HCT116 (cell line): ENCODE measurements around the gene LY9. TPM values are rescaled to one million over a fixed set of nuclear protein-coding genes. Genes with fewer than 3 reads are reported as not detected.

ENCODE experiments used
- ATAC-seq: fragments of 200-7000 bp; cut with Tn5 transposase; 2 replicates; pipeline ENCODE4 v1.9.1; 2020; ENCODE audit warnings: mild to moderate bottlenecking, moderate library complexity
- BruUV-seq: library from RNA; stranded (reverse); fragments of 400-500 nt; replicated peaks from 2 replicates; lab custom pipeline; 2021; lab: Mats Ljungman, UMichigan
- CTCF ChIA-PET: fragments of 300-600 bp; sonication (Branson Sonifier 250); formaldehyde crosslinking; loops from one replicate; lab custom pipeline; 2021; ENCODE audit warnings: antibody characterized with exemption; lab: Charles Lee
- POLR2A ChIA-PET: fragments of 300-600, 350-600 bp; sonication (Branson Sonifier 250); formaldehyde crosslinking; loops from one replicate; lab custom pipeline; 2021; ENCODE audit warnings: antibody characterized with exemption; lab: Charles Lee
- RAD21 ChIA-PET, 2 experiments: fragments of 300-600 bp; sonication (Branson Sonifier 250); formaldehyde crosslinking; loops; one replicate each; lab custom pipeline; 2023; ENCODE audit warnings: low total read pairs in 2 of 2; ENCODE audit not compliant: uncharacterized antibody in 2 of 2, unreplicated experiment in 2 of 2, low non-redundant PET in 1 of 2; lab: Charles Lee
- DNase-seq: peaks from one replicate; pipeline ENCODE4 v3.0.0-alpha.2; 2010; ENCODE audit warnings: low read depth, low spot score
- H2AFZ ChIP-seq: fragments of 200-600 bp; shearing (Covaris generic), sonication (generic); 2 replicates; pipeline ENCODE4 v1.6.1; 2017; ENCODE audit warnings: low read depth, mixed run types, mixed read lengths, antibody characterized with exemption, low read length; ENCODE audit not compliant: poor library complexity, severe bottlenecking
- H3K27ac ChIP-seq: 2 replicates; pipeline ENCODE4 v1.5.1; 2012; ENCODE audit warnings: low read depth, low read length
- H3K27me3 ChIP-seq: fragments of 200-600 bp; sonication (generic); 2 replicates; pipeline ENCODE4 v1.6.1; 2016; ENCODE audit warnings: mixed run types, low read length, mixed read lengths; ENCODE audit not compliant: insufficient read depth
- H3K36me3 ChIP-seq, 2 experiments: fragments of 200-500 bp in 1 of 2; fragments of 200-600 bp in 1 of 2; sonication (Bioruptor generic) in 1 of 2; sonication (generic) in 1 of 2; 2 replicates each; pipeline versions ENCODE4 v1.5.1 to v1.6.1; 2014 to 2016; ENCODE audit warnings: low read length in 2 of 2, inconsistent platforms in 1 of 2, mixed read lengths in 1 of 2, mixed run types in 1 of 2; ENCODE audit not compliant: insufficient read depth in 2 of 2, control insufficient read depth in 1 of 2
- H3K4me1 ChIP-seq, 2 experiments: fragments of 200-600 bp in 1 of 2; sonication (generic) in 1 of 2; 2 replicates each; pipeline versions ENCODE4 v1.5.1 to v1.6.1; 2012 to 2017; ENCODE audit warnings: low read length in 2 of 2, inconsistent platforms in 1 of 2, mild to moderate bottlenecking in 1 of 2, mixed read lengths in 1 of 2, mixed run types in 1 of 2, moderate library complexity in 1 of 2; ENCODE audit not compliant: insufficient read depth in 2 of 2, control insufficient read depth in 1 of 2
- H3K4me2 ChIP-seq: fragments of 200-600 bp; sonication (generic); 2 replicates; pipeline ENCODE4 v1.6.1; 2017; ENCODE audit warnings: mixed run types, low read length, mixed read lengths
- H3K4me3 ChIP-seq, 2 experiments: fragments of 200-600 bp in 1 of 2; sonication (generic) in 1 of 2; replicated peaks in 1 of 2; 2 replicates each; pipeline ENCODE4 v1.5.1; 2011 to 2016; ENCODE audit warnings: low read length in 2 of 2, control low read depth in 1 of 2, low read depth in 1 of 2, mild to moderate bottlenecking in 1 of 2, mixed read lengths in 1 of 2, mixed run types in 1 of 2
- H3K79me2 ChIP-seq: fragments of 200-600 bp; sonication (generic); 2 replicates; pipeline ENCODE4 v1.6.1; 2017; ENCODE audit warnings: mild to moderate bottlenecking, mixed run types, low read length, moderate library complexity, mixed read lengths; ENCODE audit not compliant: insufficient read depth
- H3K9ac ChIP-seq: fragments of 200-600 bp; sonication (generic); 2 replicates; pipeline ENCODE4 v1.6.1; 2016; ENCODE audit warnings: low read length, mixed read lengths
- H3K9me2 ChIP-seq: fragments of 200-600 bp; sonication (generic), shearing (Covaris generic); 2 replicates; pipeline ENCODE4 v1.6.1; 2017; ENCODE audit warnings: mixed run types, mild to moderate bottlenecking, moderate library complexity; ENCODE audit not compliant: insufficient read depth
- H3K9me3 ChIP-seq, 2 experiments: fragments of 200-500 bp in 1 of 2; fragments of 200-600 bp in 1 of 2; sonication (Bioruptor generic) in 1 of 2; sonication (generic) in 1 of 2; 2 replicates each; pipeline ENCODE4 v1.6.1; 2014 to 2017; ENCODE audit warnings: low read length in 2 of 2, mixed read lengths in 2 of 2, inconsistent platforms in 1 of 2, low read depth in 1 of 2, mild to moderate bottlenecking in 1 of 2, mixed run types in 1 of 2, moderate library complexity in 1 of 2; ENCODE audit not compliant: control insufficient read depth in 1 of 2, insufficient read depth in 1 of 2
- H4K20me1 ChIP-seq: fragments of 200-600 bp; sonication (generic), shearing (Covaris generic); 2 replicates; pipeline ENCODE4 v1.6.1; 2017; ENCODE audit warnings: mixed run types, mild to moderate bottlenecking, moderate library complexity; ENCODE audit not compliant: insufficient read depth
- ATF3 ChIP-seq: IDR thresholded peaks from 2 replicates; pipeline ENCODE4 v1.6.1; 2012
- CBX3 ChIP-seq: IDR thresholded peaks from 2 replicates; pipeline ENCODE4 v1.6.1; 2012; ENCODE audit warnings: low read depth
- EGR1 ChIP-seq: IDR thresholded peaks from 2 replicates; pipeline ENCODE4 v1.6.1; 2012; ENCODE audit warnings: low read depth
- ELF1 ChIP-seq: IDR thresholded peaks from 2 replicates; pipeline ENCODE4 v1.6.1; 2012; ENCODE audit warnings: low read depth, borderline replicate concordance
- EZH2phosphoT487 ChIP-seq: fragments of 200-600 bp; IDR thresholded peaks from 2 replicates; pipeline ENCODE4 v1.6.1; 2018; ENCODE audit warnings: antibody characterized with exemption, borderline replicate concordance
- FOSL1 ChIP-seq: IDR thresholded peaks from 2 replicates; pipeline ENCODE4 v1.6.1; 2012; ENCODE audit warnings: low read depth
- RAD21 ChIP-seq: IDR thresholded peaks from 2 replicates; pipeline ENCODE4 v1.6.1; 2012; ENCODE audit warnings: low read depth, mild to moderate bottlenecking
- SRF ChIP-seq: IDR thresholded peaks from 2 replicates; pipeline ENCODE4 v1.6.1; 2012; ENCODE audit warnings: low read depth
- ZNF274 ChIP-seq: fragments of 200-500 bp; sonication (Bioruptor generic); IDR thresholded peaks from 2 replicates; pipeline ENCODE4 v1.6.1; 2014; ENCODE audit warnings: mild to moderate bottlenecking, low read depth, low read length, inconsistent platforms
- intact Hi-C: fragments of 100-400 bp; cut with micrococcal nuclease; formaldehyde crosslinking; loops from 2 replicates; pipeline ENCODE4 v1.10.0; 2022
- total RNA-seq: library from RNA; stranded (reverse); gene quantifications from one replicate; pipeline ENCODE4 v1.2.1, GENCODE V29; 2021; ENCODE audit not compliant: unreplicated experiment
- TF ChIP-seq, protein P1 (sequence below): IDR thresholded peaks from 2 replicates; pipeline ENCODE4 v1.6.1; 2012; ENCODE audit warnings: low read depth
- TF ChIP-seq, protein P2 (sequence below): IDR thresholded peaks from 2 replicates; pipeline ENCODE4 v1.6.1; 2012

The LY9 gene
- total RNA-seq, 1 experiment from 2014 or later = 0.22 TPM

DNA sequence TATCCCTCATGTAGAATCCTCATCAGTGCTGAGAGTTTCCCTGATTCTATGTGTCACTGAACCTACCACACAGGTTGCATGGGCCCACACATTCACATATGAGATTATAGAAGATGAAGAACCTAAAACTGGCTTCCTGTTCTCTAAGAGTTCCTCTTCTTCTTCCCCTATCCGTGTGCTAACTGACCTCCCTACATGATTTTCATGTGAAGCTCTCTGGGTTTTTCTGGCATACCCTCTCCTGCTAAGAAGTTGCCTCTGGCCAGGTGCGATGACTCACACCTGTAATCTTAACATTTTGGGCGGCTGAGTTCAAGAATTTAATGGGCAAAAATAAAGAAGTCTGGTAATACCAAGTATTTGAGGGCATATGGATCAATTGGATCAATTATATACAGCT lies 72.2 kb downstream of the LY9 start:
- RAD21 ChIA-PET = no interaction called here
- H3K9me3 ChIP-seq = no peaks in the 10 kb centered on the region
- POLR2A ChIA-PET = no interaction called here
- H3K4me3 ChIP-seq = no peak overlapping the region
- no peak overlapping the region for H3K9ac ChIP-seq
- CTCF ChIA-PET = no interaction called here
- no peaks in the 10 kb centered on the region for H4K20me1 ChIP-seq
- H3K9me2 ChIP-seq = no peaks in the 10 kb centered on the region
- BruUV-seq = no TSS peak
- no peaks in the 10 kb centered on the region for H3K36me3 ChIP-seq
- TF ChIP-seq RAD21 (no peak), CBX3 (no peak), EGR1 (no peak), ELF1 (no peak), EZH2phosphoT487 (no peak), FOSL1 (no peak), ZNF274 (no peak), SRF (no peak), ATF3 (no peak)
- TF ChIP-seq, protein P1, sequence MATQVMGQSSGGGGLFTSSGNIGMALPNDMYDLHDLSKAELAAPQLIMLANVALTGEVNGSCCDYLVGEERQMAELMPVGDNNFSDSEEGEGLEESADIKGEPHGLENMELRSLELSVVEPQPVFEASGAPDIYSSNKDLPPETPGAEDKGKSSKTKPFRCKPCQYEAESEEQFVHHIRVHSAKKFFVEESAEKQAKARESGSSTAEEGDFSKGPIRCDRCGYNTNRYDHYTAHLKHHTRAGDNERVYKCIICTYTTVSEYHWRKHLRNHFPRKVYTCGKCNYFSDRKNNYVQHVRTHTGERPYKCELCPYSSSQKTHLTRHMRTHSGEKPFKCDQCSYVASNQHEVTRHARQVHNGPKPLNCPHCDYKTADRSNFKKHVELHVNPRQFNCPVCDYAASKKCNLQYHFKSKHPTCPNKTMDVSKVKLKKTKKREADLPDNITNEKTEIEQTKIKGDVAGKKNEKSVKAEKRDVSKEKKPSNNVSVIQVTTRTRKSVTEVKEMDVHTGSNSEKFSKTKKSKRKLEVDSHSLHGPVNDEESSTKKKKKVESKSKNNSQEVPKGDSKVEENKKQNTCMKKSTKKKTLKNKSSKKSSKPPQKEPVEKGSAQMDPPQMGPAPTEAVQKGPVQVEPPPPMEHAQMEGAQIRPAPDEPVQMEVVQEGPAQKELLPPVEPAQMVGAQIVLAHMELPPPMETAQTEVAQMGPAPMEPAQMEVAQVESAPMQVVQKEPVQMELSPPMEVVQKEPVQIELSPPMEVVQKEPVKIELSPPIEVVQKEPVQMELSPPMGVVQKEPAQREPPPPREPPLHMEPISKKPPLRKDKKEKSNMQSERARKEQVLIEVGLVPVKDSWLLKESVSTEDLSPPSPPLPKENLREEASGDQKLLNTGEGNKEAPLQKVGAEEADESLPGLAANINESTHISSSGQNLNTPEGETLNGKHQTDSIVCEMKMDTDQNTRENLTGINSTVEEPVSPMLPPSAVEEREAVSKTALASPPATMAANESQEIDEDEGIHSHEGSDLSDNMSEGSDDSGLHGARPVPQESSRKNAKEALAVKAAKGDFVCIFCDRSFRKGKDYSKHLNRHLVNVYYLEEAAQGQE = no peak
- TF ChIP-seq, protein P2, sequence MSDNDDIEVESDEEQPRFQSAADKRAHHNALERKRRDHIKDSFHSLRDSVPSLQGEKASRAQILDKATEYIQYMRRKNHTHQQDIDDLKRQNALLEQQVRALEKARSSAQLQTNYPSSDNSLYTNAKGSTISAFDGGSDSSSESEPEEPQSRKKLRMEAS = no peak
- H3K4me2 ChIP-seq = no peak overlapping the region
- no peak for DNase-seq
- intact Hi-C loops = loop anchor here (2.0 kb wide), 1 partner anchor 19 kb away; no protein-coding TSS in a partner anchor
- no peaks in the 10 kb centered on the region for H3K4me1 ChIP-seq
- no peak overlapping the region for H3K27ac ChIP-seq
- ATAC-seq = no peak
- H3K79me2 ChIP-seq = no peaks in the 10 kb centered on the region
- H2AFZ ChIP-seq = no peak overlapping the region
- no peaks in the 10 kb centered on the region for H3K27me3 ChIP-seq
